Stimulated activated CD4-positive, alpha-beta T cell treated with anti-CD3 and anti-CD28 coated beads, Interleukin-2, amount 100 ng/mL, for 24 hours (primary cell): Measurements from ENCODE around the gene LRRC47.

Experiments used
- DNase-seq, 2 donors: peaks; one replicate each; pipeline ENCODE4 v3.0.0-alpha.2; 2020

LRRC47 gene

DNA sequence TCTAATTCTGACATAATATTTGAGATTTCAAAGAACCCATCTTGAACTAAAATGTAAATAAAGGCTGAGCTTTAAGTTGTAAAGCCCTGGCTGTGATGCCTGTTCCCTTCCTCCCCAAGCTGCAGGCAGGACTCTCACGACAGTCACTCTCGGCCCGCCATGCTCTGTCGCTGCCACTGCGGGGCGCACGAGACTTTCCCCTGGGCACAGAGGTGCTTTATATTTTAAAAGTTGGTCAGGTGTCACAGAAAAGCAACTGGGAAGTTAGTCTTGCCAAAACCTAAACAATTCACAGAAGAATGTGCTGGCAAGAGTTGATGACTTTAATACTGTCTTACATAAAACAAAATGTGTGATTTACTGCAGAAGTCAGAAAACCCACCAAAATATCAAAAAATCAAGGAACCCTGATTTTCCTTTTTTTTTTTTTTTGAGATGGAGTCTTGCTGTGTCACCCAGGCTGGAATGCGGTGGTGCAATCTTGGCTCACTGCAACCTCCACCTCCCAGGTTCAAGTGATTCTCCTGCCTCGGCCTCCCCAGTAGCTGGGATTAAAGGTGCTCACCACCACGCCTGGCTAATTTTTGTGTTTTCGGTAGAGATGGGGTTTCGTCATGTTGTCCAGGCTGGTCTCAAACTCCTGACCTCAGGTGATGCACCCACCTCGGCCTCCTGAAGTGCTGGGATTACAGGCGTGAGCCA is 10.7 kb downstream of the LRRC47 start:
- peak in 1 of 2 donors; percentile 29 for DNase-seq

GRCh38 chr1:3785045-3785444 is 11.3 kb downstream of the LRRC47 start:
- DNase-seq, result no peak

- no peak for DNase-seq
Measured at GRCh38 chr1:3783651-3784474, 12.4 kb downstream of the LRRC47 start.

DNA sequence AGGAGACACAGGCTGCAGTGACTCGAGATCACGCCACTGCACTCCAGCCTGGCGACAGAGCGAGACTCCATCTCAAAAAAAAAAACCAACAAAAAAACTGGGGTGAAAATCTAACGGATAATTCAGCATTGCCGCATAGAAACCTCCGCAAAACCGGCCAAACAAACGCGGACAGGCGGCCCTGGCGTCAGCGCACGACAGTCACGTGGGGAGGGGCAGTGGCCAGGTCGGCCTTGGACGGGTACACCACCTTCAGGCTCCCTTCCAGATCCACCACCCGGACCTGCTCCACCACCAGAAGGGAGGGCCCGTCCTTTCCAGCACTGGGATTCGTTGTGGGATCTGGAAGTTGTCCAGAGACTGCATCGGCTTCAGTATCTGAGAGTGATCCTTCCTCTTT is 15.4 kb downstream of the LRRC47 start:
- DNase-seq, result no peak

DNA sequence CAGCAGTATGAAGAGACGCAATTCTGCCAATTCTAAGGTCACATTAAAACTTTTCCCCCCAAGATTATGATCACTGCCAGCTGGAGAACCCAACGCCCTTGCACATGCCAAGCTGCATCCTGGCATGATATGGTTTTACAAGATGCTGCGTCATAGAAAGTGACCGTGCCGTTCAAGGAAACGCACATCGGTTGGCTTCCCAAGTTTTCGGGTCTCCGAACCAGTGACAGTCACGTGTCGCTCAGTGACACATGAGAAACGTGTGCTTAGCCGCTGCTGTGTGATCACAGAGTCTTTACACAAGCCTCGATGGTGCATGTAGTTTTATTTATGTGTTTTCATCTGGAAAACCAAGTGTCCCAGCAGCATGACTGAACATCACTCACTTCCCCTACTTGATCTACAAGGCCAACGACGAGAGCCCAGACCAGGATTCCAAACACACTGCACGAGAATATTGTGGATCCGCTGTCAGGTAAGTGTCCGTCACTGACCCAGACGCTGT is 16.3 kb downstream of the LRRC47 start:
- DNase-seq, result no peak

DNA sequence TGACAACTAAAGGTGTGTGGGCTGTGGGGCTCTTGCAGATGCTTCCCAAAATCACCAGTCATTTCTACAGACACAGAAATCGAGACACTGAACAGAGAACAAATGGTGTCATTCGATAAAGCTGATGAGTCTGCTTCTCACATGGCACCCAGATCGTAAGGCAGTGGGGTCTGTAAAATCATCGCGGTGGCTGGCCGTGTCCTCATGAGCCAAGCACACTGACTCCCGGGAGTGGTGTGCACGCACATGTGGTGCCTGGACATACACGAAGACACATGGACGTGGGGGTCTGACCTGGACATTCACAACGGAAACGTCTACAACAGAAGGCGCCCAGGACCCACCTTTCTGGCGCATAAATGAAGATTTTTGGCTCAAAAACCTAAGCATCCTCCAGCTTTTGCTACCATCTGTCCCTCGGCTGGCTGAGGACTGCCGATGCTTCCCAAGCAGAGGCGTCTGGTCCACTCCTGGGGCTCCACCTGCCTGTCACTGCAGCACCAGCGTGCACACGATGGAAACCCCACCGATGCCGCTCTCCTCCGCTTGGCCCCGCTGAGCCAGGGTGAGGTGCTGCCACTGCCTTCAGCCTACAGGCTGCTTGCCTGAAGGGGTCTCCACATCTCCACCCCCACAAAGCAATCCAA is 16.9 kb downstream of the LRRC47 start:
- DNase-seq, result no peak

- DNase-seq, result no peak
Measured at GRCh38 chr1:3778590-3779264, 17.6 kb downstream of the LRRC47 start.

- no peak for DNase-seq
Measured at GRCh38 chr1:3777647-3778589, 18.4 kb downstream of the LRRC47 start.

- DNase-seq, result no peak
Measured at GRCh38 chr1:3777078-3777547, 19.2 kb downstream of the LRRC47 start.

DNA sequence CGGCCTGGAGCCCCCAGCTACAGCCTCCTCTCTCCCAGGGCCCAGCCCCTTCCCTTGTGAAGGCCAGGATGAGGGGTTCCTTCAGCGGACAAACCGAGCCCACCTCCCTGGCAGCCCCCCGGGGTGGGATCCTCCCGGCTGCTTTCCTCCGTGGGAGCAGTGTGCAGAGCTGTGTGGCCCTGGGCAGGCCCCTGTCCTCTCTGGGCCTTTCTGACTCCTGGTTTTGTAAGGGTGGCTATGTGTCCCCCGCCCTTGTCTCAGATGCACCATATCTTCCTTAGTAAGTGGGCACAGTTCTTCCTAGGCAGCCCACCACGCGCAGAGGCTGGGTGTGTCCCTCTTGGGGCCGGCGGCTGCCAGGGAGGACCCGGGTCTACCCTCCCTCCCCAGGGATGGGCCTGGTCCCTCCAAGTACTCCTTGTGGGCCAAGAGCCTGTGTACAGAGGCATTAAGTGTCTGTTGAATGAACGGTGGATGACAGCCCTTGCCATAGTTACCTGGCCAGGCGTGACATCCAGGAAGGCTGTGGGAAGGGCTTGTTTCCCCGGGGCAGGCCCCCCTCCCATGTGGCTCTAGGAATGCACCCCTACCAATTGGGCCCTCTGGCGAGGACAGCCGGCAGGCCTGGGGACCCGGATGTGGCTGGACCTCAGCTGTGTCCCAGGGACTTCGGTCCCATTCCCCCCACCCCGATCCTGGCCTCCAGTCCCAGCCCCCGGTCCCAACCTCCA is 19.9 kb downstream of the LRRC47 start:
- DNase-seq, result no peak

- peak; percentile 53 to 62 for DNase-seq
Measured at GRCh38 chr1:3775490-3776230, 20.6 kb downstream of the LRRC47 start.

DNA sequence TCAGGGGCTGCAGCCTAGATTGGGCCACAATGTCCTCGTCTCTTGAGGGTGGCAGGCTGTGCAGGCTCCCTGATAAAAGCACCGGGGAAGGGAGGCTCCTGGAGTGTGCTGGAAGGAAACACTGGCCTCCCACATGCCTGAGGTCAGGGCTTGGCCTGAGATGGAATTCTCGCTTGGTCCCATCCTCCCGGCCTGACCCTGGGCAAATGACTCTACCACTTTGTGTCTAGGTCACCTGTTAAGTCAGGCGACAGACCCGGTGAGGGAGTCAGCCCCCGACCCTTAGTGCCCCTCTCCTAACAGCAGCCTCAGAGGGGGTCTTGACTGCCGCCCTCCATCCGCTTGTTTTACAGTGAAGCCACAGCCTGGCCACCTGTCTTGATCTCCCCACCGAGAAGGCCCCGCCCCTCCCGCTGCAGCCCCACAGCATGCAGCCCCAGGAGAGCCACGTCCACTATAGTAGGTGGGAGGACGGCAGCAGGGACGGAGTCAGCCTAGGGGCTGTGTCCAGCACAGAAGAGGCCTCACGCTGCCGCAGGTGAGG is 21.3 kb downstream of the LRRC47 start:
- no peak for DNase-seq

DNA sequence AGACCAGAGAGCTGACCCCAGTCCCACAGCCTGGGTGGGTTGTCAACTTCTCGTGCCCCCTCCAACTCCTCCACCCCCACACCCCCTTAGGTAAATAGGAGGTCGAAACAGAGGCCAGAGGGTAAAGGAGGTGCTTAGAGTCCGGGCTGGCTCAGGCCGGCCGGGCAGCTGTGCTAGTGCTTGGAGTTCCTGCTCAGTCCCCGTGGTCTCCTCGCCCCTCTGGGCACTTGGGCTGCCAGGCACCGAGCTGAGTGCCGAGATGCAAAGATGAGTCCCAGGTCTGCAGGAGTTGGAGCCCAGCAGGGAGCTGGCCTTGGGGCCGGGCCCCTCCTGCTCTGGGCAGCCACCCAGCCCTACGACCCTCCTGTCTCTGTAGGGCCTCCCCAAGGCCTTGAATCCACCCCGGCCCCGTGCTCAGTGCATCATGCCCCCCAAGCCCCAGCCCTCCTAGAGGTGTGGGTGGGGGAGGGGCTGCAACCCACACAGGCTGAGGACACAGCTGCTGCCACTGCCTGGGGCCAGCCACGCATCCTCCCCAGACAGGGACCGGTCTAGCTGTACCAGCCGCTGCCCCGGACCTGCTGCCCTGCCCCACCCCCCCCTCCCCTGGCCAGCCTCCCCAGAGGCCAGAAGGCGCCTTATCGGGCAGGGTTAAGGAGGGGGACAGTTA is 21.9 kb downstream of the LRRC47 start:
- no peak for DNase-seq

DNA sequence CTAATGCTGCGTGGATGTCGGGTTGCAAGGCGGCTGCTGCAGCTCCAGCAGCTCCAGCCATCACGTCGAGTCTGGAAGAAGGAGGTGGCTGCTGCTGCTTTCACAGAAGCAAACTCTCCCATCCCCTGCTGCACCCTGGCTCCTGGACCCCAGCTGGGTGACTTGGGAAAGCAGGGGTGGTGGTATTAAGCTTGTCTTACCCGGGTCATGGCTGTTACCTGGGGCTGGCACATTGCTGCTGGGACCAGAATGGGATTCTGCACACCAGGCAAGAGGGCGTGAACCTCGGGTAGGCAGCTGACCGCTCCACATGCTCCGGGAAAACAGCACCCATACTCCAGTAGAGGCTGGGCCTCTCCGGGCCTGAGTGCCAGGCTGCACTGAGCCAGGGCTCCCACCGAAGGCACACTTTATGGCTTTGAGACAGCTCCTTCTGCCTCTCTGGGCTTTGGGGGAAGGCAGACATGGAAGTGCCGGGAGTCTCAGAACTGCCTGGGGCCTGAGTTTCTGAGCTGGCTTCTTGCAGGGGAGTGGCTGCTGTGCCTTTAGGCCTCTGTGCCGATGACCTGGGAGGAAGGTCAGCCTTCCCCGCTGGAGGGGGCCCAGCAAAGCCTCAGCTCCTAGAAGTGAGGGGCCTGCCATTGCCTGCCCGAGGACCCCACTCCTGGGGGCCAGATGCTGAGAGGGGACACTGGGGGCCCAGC is 22.6 kb downstream of the LRRC47 start:
- DNase-seq, result no peak

GRCh38 chr1:3772715-3773571 is 23.4 kb downstream of the LRRC47 start, which contains the start of gene SMIM1:
Gene SMIM1, plus strand, starts transcription at chr1:3772749. Its CDS starts 2,625 bp downstream, at chr1:3775374.
- DNase-seq, result no peak

DNA sequence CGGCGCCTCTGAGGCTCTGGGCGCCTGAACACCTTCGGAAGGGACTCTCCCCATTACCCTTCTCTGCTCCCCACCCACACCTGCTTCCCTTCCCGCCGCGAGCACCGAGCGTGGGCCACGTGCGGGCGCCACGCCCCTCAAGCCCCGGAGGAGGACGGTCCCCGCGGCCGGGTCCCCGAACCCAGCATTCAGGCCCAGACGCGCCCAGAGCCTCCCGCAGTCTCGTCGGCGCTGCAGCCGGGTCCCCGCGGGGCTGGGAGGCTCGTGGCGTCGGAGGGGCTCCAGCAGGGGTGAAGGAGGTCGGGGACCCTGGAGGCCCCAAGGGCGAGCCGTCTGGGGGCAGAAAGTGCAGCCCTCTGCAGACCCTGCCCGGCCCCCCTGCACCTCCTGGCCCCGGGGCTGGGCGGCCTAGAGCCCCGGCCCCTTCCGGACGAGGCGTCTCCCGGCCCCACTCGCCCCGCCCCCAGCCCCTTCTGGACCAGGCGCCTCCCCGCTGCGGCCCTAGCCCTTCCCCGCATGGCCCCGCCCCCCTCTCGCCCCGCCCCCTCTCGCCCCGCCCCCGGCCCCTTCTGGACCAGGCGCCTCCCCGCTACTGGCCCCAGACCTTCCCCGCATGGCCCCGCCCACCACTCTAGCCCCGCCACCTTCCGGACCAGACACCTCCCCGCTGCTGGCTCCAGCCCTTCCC is 24.1 kb downstream of the LRRC47 start:
- DNase-seq, result peak; percentile 86 to 93
